ENCODE results near the gene CHRM2. TPM values are rescaled to one million over a fixed set of nuclear protein-coding genes. Genes with fewer than 3 reads are reported as not detected.

Gene CHRM2
- total and polyA plus RNA-seq, 9 of the 15 experiments (the other 6 are each of a cell fraction or from before 2014, with no cell fraction given) = not detected

- H3K9ac ChIP-seq (ENCODE audit: insufficient read depth in 1 of 2, low read depth in 2 of 2, low read length in 2 of 2) = no peak overlapping the region
- H2AFZ ChIP-seq (ENCODE audit: low read depth, low read length) = no peak overlapping the region
- H3K9me1 ChIP-seq (ENCODE audit: control insufficient read depth, insufficient read depth, low read length) = no peaks in the 10 kb centered on the region
- no TSS peak for BruUV-seq (replicated peaks)
- no peaks in the 10 kb centered on the region for H3K36me3 ChIP-seq (ENCODE audit: control insufficient read depth, insufficient read depth, low read length)
- no peaks in the 10 kb centered on the region for H4K20me1 ChIP-seq (replicated peaks; ENCODE audit: control insufficient read depth, insufficient read depth, low read length)
- 3% methylated on average over 2 of the region's 2 CpGs for WGBS (ENCODE audit: insufficient coverage, low coverage, missing lambda C conversion rate)
- no peak overlapping the region for H3K4me3 ChIP-seq
- POLR2A ChIA-PET = no interaction called here
- no peaks in the 10 kb centered on the region for H3K4me1 ChIP-seq (replicated peaks in 1 of 2; ENCODE audit: control insufficient read depth in 2 of 2, insufficient read depth in 2 of 2, low read length in 2 of 2)
- H3K27ac ChIP-seq (ENCODE audit: extremely low read depth, low read depth, low read length) = no peak overlapping the region
- CTCF ChIA-PET (ENCODE audit: low intra/inter-chr PET ratio) = no interaction called here
- H3K9me3 ChIP-seq (replicated peaks; ENCODE audit: control insufficient read depth, insufficient read depth, low read depth, low read length) = no peaks in the 10 kb centered on the region
- in situ Hi-C loops (cut with MboI) (no loop called here), intact Hi-C loops (cut with micrococcal nuclease) (no loop called here)
- ATAC-seq (no peak), FAIRE-seq (no peak), DNase-seq (ENCODE audit: extremely low read depth in 1 of 4, low spot score in 3 of 4) (no peak)
- H3K27me3 ChIP-seq (ENCODE audit: control insufficient read depth in 2 of 2, insufficient read depth in 2 of 2, low read length in 2 of 2) = no peaks in the 10 kb centered on the region
- TF ChIP-seq ARID3A (IDR thresholded peaks at IDR 0.05; ENCODE audit: borderline replicate concordance, low read depth, low read length) = no peak
- no peak for TF ChIP-seq HMG20B (CRISPR knock-in tag; IDR thresholded peaks at IDR 0.05)
- TF ChIP-seq ARID2 (IDR thresholded peaks at IDR 0.05) = no peak
- no peak for TF ChIP-seq RAD51 (IDR thresholded peaks at IDR 0.05; ENCODE audit: borderline replicate concordance, low read depth)
- TF ChIP-seq ZFX (CRISPR knock-in tag; IDR thresholded peaks at IDR 0.05) = no peak
- TF ChIP-seq MYNN (IDR thresholded peaks at IDR 0.05) = no peak
- no peak for TF ChIP-seq MYNN (CRISPR knock-in tag; IDR thresholded peaks at IDR 0.05)
- TF ChIP-seq MIER1 (IDR thresholded peaks at IDR 0.05; ENCODE audit: low read depth) = no peak
- TF ChIP-seq RBM25 (IDR thresholded peaks at IDR 0.05; ENCODE audit: low read depth, low read length, severe bottlenecking) = no peak
- no peak for TF ChIP-seq SP2 (IDR thresholded peaks at IDR 0.05; ENCODE audit: extremely low read depth, low read depth, low read length, poor library complexity, severe bottlenecking)
- no peak overlapping the region for H3K4me2 ChIP-seq (ENCODE audit: insufficient read depth, low read length)
- H3K79me2 ChIP-seq (ENCODE audit: control insufficient read depth, insufficient read depth, low read length) = no peaks in the 10 kb centered on the region
These were observed 168.3 kb downstream of the CHRM2 start for GRCh38 chr7:137036768-137037167.

Data from K562 (cell line).